Measurements from ENCODE around the gene SINHCAF.

DNA sequence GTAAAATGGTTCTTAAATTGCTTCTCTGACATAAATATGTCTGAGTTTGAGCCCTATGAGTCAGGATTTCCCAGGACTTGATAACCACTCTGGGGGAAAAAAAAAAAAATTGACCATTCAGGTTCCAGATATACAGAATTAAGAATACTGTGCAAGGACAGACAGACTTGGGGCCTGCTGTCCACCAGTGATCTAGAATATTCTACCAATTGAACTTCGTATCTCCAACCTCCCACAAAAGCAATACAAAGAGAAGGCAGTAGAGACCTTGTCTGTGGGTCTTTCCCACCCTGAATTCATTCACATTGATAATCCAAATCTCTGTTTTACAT lies 4.1 kb downstream of the SINHCAF start:
- TF ChIP-seq GATA2 (IDR thresholded peaks at IDR 0.05; ENCODE audit: low read depth, low read length) (no peak), GATA3 (IDR thresholded peaks at IDR 0.05; ENCODE audit: low read depth, low read length) (no peak)

Measured in SH-SY5Y (cell line).